Left cardiac atrium (tissue), 4 donors: ENCODE data around the gene SYTL1. TPM values are rescaled to one million over a fixed set of nuclear protein-coding genes. Genes with fewer than 3 reads are reported as not detected.

ENCODE experiments used
- ATAC-seq, 2 donors: fragments of 200-7000 bp; cut with Tn5 transposase; one replicate each; pipeline ENCODE4 v1.9.1; 2020; ENCODE audit warnings: mild to moderate bottlenecking in 2 of 2, moderate library complexity in 2 of 2
- DNase-seq: peaks from one replicate; pipeline ENCODE4 v3.0.0-alpha.2; 2020
- intact Hi-C, 2 donors: fragments of 100-400 bp; cut with DNase I; formaldehyde crosslinking; loops; one replicate each; pipeline versions ENCODE4 v1.14.1 to v1.15.1; 2022 to 2023
- total RNA-seq, 2 donors: library from RNA; stranded (reverse); fragmentation: NEBNext Ultra II Directional; extraction: Animal tissue kit (Norgen Biotek cat#: 25700); gene quantifications; one replicate each; pipeline ENCODE4 v1.2.1, GENCODE V29; 2021
- donor health status: DM: no; HTN: yes; CAD: no.
- donor health status: DM: no; HTN: yes; CAD: no; lungs with severe emphysema.
- donor health status: DM: yes; HTN: yes; CAD: no.
- donor health status: Dilated cardiomyopathy.

The SYTL1 gene
- total RNA-seq, 2 donors from 2014 or later, result 0.81 to 2.4 TPM

- DNase-seq (no peak), ATAC-seq (no peak)
- intact Hi-C loops, result no loop called here
Observed at GRCh38 chr1:27339213-27339612, 2.6 kb upstream of the SYTL1 start.

GRCh38 chr1:27342391-27342777 is 562 bp downstream of the SYTL1 start:
- DNase-seq (no peak), ATAC-seq (peak in 1 of 2 donors; percentile 6)
- intact Hi-C loops, result no loop called here

- ATAC-seq (peak; percentile 27 to 59), DNase-seq (no peak)
- intact Hi-C loops, result no loop called here
Observed at GRCh38 chr1:27342778-27343638, 1.2 kb downstream of the SYTL1 start.

GRCh38 chr1:27343639-27344025 is 1.8 kb downstream of the SYTL1 start:
- no peak for DNase-seq
- intact Hi-C loops, result no loop called here
- no peak for ATAC-seq

- DNase-seq (no peak), ATAC-seq (no peak)
- intact Hi-C loops, result loop anchor here in 1 of 2 donors (5.0 kb wide), 1 partner anchor 43 kb away; no protein-coding TSS in a partner anchor
Observed at GRCh38 chr1:27345272-27345671, 3.5 kb downstream of the SYTL1 start.

GRCh38 chr1:27346357-27346756 is 4.5 kb downstream of the SYTL1 start:
- no peak for ATAC-seq
- no peak for DNase-seq
- intact Hi-C loops, result loop anchor here in 1 of 2 donors (5.0 kb wide), 1 partner anchor 44 kb away; no protein-coding TSS in a partner anchor

GRCh38 chr1:27346991-27347624 is 5.3 kb downstream of the SYTL1 start:
- intact Hi-C loops, result loop anchor here in 1 of 2 donors (5.0 kb wide), 1 partner anchor 45 kb away; no protein-coding TSS in a partner anchor
- DNase-seq, result no peak
- no peak for ATAC-seq

- no peak for DNase-seq
- ATAC-seq, result peak; percentile 42 to 56
- intact Hi-C loops, result loop anchor here in 1 of 2 donors (5.0 kb wide), 1 partner anchor 47 kb away; no protein-coding TSS in a partner anchor
Observed at GRCh38 chr1:27348861-27349783, 7.3 kb downstream of the SYTL1 start.

GRCh38 chr1:27349784-27350662 is 8.2 kb downstream of the SYTL1 start:
- intact Hi-C loops, result loop anchor here in 1 of 2 donors (5.0 kb wide), 1 partner anchor 48 kb away; no protein-coding TSS in a partner anchor
- peak; percentile 80 to 83 for ATAC-seq
- DNase-seq, result peak; percentile 75

GRCh38 chr1:27350663-27351540 is 9.1 kb downstream of the SYTL1 start:
- DNase-seq, result peak; percentile 71
- ATAC-seq, result peak; percentile 36 to 50

GRCh38 chr1:27351541-27352107 is 9.8 kb downstream of the SYTL1 start:
- DNase-seq (no peak), ATAC-seq (no peak)
- intact Hi-C loops, result no loop called here

More at GRCh38 chr1:27350663-27351540, 9.1 kb downstream of the SYTL1 start:
- intact Hi-C loops, result no loop called here

- ATAC-seq (no peak), DNase-seq (no peak)
- intact Hi-C loops, result no loop called here
Observed at GRCh38 chr1:27353166-27353565, 11.3 kb downstream of the SYTL1 start.

- intact Hi-C loops, result no loop called here
- DNase-seq, result no peak
Observed at GRCh38 chr1:27353629-27354028, 11.8 kb downstream of the SYTL1 start.

GRCh38 chr1:27355683-27356082 is 13.9 kb downstream of the SYTL1 start:
- intact Hi-C loops, result loop anchor here in 1 of 2 donors (5.0 kb wide), 1 partner anchor 37 kb away; the partner anchor contains the start of gene GPR3
- DNase-seq (no peak), ATAC-seq (no peak)

More at GRCh38 chr1:27353629-27354028, 11.8 kb downstream of the SYTL1 start:
- no peak for ATAC-seq

- no peak for DNase-seq
- intact Hi-C loops, result loop anchor here in 1 of 2 donors (5.0 kb wide), 1 partner anchor 36 kb away; the partner anchor contains the start of gene GPR3
- ATAC-seq, result no peak
Observed at GRCh38 chr1:27356277-27356618, 14.4 kb downstream of the SYTL1 start.

- intact Hi-C loops, result loop anchor here in 1 of 2 donors (5.0 kb wide), 1 partner anchor 36 kb away; the partner anchor contains the start of gene GPR3
- DNase-seq, result no peak
- ATAC-seq, result peak in 1 of 2 donors; percentile 58
Observed at GRCh38 chr1:27356619-27357280, 14.9 kb downstream of the SYTL1 start.
